GM23338 (cell line): ENCODE data around the gene CAMKK2. TPM values are rescaled to one million over a fixed set of nuclear protein-coding genes. Genes with fewer than 3 reads are reported as not detected.

Source experiments
- EZH2 ChIP-seq: fragments of 200-600 bp; sonication (generic); IDR thresholded peaks from one replicate; pipeline ENCODE4 v1.8.0; 2017; ENCODE audit warnings: antibody characterized with exemption, mild to moderate bottlenecking, low read depth; ENCODE audit not compliant: unreplicated experiment
- EZH2phosphoT487 ChIP-seq: fragments of 200-600 bp; sonication (generic); IDR thresholded peaks from one replicate; pipeline ENCODE4 v1.8.1; 2018; ENCODE audit warnings: antibody characterized with exemption; ENCODE audit not compliant: unreplicated experiment
- JUNB ChIP-seq: IDR thresholded peaks from one replicate; pipeline ENCODE4 v1.6.1; 2016; ENCODE audit warnings: antibody characterized with exemption; ENCODE audit not compliant: unreplicated experiment
- POLR2AphosphoS5 ChIP-seq: IDR thresholded peaks from 2 replicates; pipeline ENCODE4 v1.6.1; 2016; ENCODE audit warnings: antibody characterized with exemption, low read depth
- STAT1 ChIP-seq: IDR thresholded peaks from one replicate; pipeline ENCODE4 v1.6.1; 2016; ENCODE audit warnings: antibody characterized with exemption; ENCODE audit not compliant: unreplicated experiment
- ZNF114 ChIP-seq: fragments of 250-450 bp; sonication (Bioruptor Pico); IDR thresholded peaks from 2 replicates; pipeline ENCODE4 v1.5.0; 2020; ENCODE audit warnings: mild to moderate bottlenecking, moderate library complexity
- polyA plus RNA-seq: library from polyadenylated mRNA; unstranded; fragments of >200 nt; fragmentation: Nextera tagmentation; extraction: Ambion mirVana; gene quantifications from 2 replicates; pipeline ENCODE4 v1.2.1, GENCODE V29; 2016
- total RNA-seq: library from RNA; depleted of rRNA; stranded (reverse); fragments of >200 nt; shearing (Covaris generic); gene quantifications from 2 replicates; pipeline ENCODE4 v1.2.3, GENCODE V29; 2014; rRNA removed
- TF ChIP-seq, protein P1 (sequence below): fragments of 250-450 bp; sonication (Bioruptor Pico); IDR thresholded peaks from 2 replicates; pipeline ENCODE4 v1.5.0; 2020; ENCODE audit warnings: mild to moderate bottlenecking, moderate library complexity

CAMKK2 gene
- total and polyA plus RNA-seq, 2 experiments from 2014 or later = 10.3 to 26.4 TPM

DNA sequence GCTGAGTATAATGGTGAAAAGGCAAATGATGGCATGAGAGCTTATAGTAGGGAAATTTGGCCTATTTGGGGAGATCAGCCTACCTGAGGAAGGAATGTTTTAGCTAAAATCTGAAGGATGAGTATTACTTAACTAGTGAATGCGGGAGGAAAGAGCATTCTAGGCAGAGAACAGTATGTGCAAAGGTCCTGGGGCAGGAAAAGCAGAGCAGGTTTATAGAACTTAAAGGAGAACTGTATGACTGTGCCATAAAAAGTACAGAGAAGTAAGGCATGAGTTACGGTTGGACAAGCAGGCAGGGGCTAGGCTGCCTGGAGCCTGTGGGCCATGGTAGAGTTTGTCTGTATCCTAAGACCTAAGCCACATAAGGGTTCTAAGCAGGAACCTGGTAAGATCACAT lies 108.3 kb downstream of the CAMKK2 start (continued):
- TF ChIP-seq, protein P1, sequence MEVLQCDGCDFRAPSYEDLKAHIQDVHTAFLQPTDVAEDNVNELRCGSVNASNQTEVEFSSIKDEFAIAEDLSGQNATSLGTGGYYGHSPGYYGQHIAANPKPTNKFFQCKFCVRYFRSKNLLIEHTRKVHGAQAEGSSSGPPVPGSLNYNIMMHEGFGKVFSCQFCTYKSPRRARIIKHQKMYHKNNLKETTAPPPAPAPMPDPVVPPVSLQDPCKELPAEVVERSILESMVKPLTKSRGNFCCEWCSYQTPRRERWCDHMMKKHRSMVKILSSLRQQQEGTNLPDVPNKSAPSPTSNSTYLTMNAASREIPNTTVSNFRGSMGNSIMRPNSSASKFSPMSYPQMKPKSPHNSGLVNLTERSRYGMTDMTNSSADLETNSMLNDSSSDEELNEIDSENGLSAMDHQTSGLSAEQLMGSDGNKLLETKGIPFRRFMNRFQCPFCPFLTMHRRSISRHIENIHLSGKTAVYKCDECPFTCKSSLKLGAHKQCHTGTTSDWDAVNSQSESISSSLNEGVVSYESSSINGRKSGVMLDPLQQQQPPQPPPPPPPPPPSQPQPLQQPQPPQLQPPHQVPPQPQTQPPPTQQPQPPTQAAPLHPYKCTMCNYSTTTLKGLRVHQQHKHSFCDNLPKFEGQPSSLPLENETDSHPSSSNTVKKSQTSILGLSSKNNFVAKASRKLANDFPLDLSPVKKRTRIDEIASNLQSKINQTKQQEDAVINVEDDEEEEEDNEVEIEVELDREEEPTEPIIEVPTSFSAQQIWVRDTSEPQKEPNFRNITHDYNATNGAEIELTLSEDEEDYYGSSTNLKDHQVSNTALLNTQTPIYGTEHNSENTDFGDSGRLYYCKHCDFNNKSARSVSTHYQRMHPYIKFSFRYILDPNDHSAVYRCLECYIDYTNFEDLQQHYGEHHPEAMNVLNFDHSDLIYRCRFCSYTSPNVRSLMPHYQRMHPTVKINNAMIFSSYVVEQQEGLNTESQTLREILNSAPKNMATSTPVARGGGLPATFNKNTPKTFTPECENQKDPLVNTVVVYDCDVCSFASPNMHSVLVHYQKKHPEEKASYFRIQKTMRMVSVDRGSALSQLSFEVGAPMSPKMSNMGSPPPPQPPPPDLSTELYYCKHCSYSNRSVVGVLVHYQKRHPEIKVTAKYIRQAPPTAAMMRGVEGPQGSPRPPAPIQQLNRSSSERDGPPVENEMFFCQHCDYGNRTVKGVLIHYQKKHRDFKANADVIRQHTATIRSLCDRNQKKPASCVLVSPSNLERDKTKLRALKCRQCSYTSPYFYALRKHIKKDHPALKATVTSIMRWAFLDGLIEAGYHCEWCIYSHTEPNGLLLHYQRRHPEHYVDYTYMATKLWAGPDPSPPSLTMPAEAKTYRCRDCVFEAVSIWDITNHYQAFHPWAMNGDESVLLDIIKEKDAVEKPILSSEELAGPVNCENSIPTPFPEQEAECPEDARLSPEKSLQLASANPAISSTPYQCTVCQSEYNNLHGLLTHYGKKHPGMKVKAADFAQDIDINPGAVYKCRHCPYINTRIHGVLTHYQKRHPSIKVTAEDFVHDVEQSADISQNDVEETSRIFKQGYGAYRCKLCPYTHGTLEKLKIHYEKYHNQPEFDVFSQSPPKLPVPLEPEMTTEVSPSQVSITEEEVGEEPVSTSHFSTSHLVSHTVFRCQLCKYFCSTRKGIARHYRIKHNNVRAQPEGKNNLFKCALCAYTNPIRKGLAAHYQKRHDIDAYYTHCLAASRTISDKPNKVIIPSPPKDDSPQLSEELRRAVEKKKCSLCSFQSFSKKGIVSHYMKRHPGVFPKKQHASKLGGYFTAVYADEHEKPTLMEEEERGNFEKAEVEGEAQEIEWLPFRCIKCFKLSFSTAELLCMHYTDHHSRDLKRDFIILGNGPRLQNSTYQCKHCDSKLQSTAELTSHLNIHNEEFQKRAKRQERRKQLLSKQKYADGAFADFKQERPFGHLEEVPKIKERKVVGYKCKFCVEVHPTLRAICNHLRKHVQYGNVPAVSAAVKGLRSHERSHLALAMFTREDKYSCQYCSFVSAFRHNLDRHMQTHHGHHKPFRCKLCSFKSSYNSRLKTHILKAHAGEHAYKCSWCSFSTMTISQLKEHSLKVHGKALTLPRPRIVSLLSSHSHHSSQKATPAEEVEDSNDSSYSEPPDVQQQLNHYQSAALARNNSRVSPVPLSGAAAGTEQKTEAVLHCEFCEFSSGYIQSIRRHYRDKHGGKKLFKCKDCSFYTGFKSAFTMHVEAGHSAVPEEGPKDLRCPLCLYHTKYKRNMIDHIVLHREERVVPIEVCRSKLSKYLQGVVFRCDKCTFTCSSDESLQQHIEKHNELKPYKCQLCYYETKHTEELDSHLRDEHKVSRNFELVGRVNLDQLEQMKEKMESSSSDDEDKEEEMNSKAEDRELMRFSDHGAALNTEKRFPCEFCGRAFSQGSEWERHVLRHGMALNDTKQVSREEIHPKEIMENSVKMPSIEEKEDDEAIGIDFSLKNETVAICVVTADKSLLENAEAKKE (CRISPR knock-in tag) = no peak
- TF ChIP-seq JUNB (no peak), STAT1 (no peak), EZH2 (no peak), EZH2phosphoT487 (no peak), ZNF114 (CRISPR knock-in tag) (no peak), POLR2AphosphoS5 (no peak)

Other genes starting within 250 kb of the CAMKK2 start
- gene P2RX7, start 163.8 kb downstream of the CAMKK2 start, total RNA-seq = 0.24 and 0.74 TPM in 2 replicates
- 0.43 and 0.48 TPM in 2 replicates for gene P2RX7, start 163.8 kb downstream of the CAMKK2 start, polyA plus RNA-seq
- 18.9 and 19.5 TPM in 2 replicates for gene P2RX4, start 86.6 kb downstream of the CAMKK2 start, total RNA-seq
- 5.6 and 5.9 TPM in 2 replicates for gene P2RX4, start 86.6 kb downstream of the CAMKK2 start, polyA plus RNA-seq
- 114 and 125 TPM in 2 replicates for gene ANAPC5, start 55.7 kb upstream of the CAMKK2 start, total RNA-seq
- 62.4 and 65.9 TPM in 2 replicates for gene ANAPC5, start 55.7 kb upstream of the CAMKK2 start, polyA plus RNA-seq
- 50.1 and 63.3 TPM in 2 replicates for gene RNF34, start 103.4 kb upstream of the CAMKK2 start, total RNA-seq
- 47.1 and 47.2 TPM in 2 replicates for gene RNF34, start 103.4 kb upstream of the CAMKK2 start, polyA plus RNA-seq